ENCODE results near the gene TEKT4. TPM values are rescaled to one million over a fixed set of nuclear protein-coding genes. Genes with fewer than 3 reads are reported as not detected.
"Not testable (repeated sequence)": the region's sequence is repeated elsewhere in the genome, so short reads cannot be mapped to it uniquely, and the experiment has no call there.

TEKT4 gene
- total RNA-seq, 1 donor from 2014 or later, result 0.64 TPM

GRCh38 chr2:94875064-94875819 lies 4.0 kb downstream of the TEKT4 start:
- intact Hi-C loops (cut with micrococcal nuclease), result loop anchor here (10.0 kb wide), 1 partner anchor 80 kb away; no protein-coding TSS in a partner anchor

- intact Hi-C loops (cut with micrococcal nuclease), result loop anchor here (10.0 kb wide), 1 partner anchor 79 kb away; no protein-coding TSS in a partner anchor
These were observed 4.7 kb downstream of the TEKT4 start for GRCh38 chr2:94875820-94876522.

- intact Hi-C loops (cut with micrococcal nuclease), result loop anchor here (10.0 kb wide), 1 partner anchor 78 kb away; no protein-coding TSS in a partner anchor
These were observed 5.3 kb downstream of the TEKT4 start for GRCh38 chr2:94876523-94876863.

GRCh38 chr2:94877129-94877528 lies 5.9 kb downstream of the TEKT4 start:
- intact Hi-C loops (cut with micrococcal nuclease), result loop anchor here (10.0 kb wide), 1 partner anchor 78 kb away; no protein-coding TSS in a partner anchor

- intact Hi-C loops (cut with micrococcal nuclease), result loop anchor here (10.0 kb wide), 1 partner anchor 76 kb away; no protein-coding TSS in a partner anchor
These were observed 7.3 kb downstream of the TEKT4 start for GRCh38 chr2:94878575-94878974.

- intact Hi-C loops (cut with micrococcal nuclease), result loop anchor here (10.0 kb wide), 1 partner anchor 75 kb away; no protein-coding TSS in a partner anchor
These were observed 8.2 kb downstream of the TEKT4 start for GRCh38 chr2:94879314-94879981.

GRCh38 chr2:94879982-94880377 lies 8.8 kb downstream of the TEKT4 start:
- intact Hi-C loops (cut with micrococcal nuclease), result loop anchor here (10.0 kb wide), 1 partner anchor 75 kb away; no protein-coding TSS in a partner anchor

GRCh38 chr2:94880507-94880906 lies 9.3 kb downstream of the TEKT4 start:
- intact Hi-C loops (cut with micrococcal nuclease), result no loop called here

GRCh38 chr2:94881070-94881469 lies 9.8 kb downstream of the TEKT4 start:
- intact Hi-C loops (cut with micrococcal nuclease), result no loop called here

GRCh38 chr2:94890234-94890633 lies 19.0 kb downstream of the TEKT4 start:
- intact Hi-C loops (cut with micrococcal nuclease), result no loop called here

- intact Hi-C loops (cut with micrococcal nuclease), result not testable (repeated sequence)
These were observed 24.0 kb downstream of the TEKT4 start for GRCh38 chr2:94895273-94895672.

GRCh38 chr2:94906976-94907375 lies 35.7 kb downstream of the TEKT4 start:
- intact Hi-C loops (cut with micrococcal nuclease), result not testable (repeated sequence)

- intact Hi-C loops (cut with micrococcal nuclease), result no loop called here
These were observed 52.0 kb downstream of the TEKT4 start for GRCh38 chr2:94923196-94923595.

- intact Hi-C loops (cut with micrococcal nuclease), result not testable (repeated sequence)
These were observed 53.8 kb downstream of the TEKT4 start for GRCh38 chr2:94924999-94925398.

Other genes with a start within 250 kb of the TEKT4 start
- 791 and 797 TPM in 2 replicates for gene MAL, start 154.3 kb downstream of the TEKT4 start, total RNA-seq

All from T-helper 1 cell treated with Interleukin-12 subunit alpha and Interleukin-12 subunit beta and Interleukin-4 antibody, amounts not matched to agents 30 ng/mL and 1 ng/mL, for 36 hours (primary cell).